AG09319 (cell line): ENCODE data around the gene GEMIN2.
"Not testable (repeated sequence)": the region's sequence is repeated elsewhere in the genome, so short reads cannot be mapped to it uniquely, and the experiment has no call there.

ENCODE experiments used
- DNase-seq: peaks from one replicate; pipeline ENCODE4 v3.0.0-alpha.2; 2010; ENCODE audit warnings: low read depth; ENCODE audit errors: extremely low read depth
- TF ChIP-seq, protein P1 (sequence below): IDR thresholded peaks from 2 replicates; pipeline ENCODE4 v1.5.1; 2011; ENCODE audit warnings: low read depth, mild to moderate bottlenecking, inconsistent platforms, low read length, moderate library complexity

Gene GEMIN2

GRCh38 chr14:39182770-39183684, 68.9 kb downstream of the GEMIN2 start:
- no peak for DNase-seq
- TF ChIP-seq, protein P1, sequence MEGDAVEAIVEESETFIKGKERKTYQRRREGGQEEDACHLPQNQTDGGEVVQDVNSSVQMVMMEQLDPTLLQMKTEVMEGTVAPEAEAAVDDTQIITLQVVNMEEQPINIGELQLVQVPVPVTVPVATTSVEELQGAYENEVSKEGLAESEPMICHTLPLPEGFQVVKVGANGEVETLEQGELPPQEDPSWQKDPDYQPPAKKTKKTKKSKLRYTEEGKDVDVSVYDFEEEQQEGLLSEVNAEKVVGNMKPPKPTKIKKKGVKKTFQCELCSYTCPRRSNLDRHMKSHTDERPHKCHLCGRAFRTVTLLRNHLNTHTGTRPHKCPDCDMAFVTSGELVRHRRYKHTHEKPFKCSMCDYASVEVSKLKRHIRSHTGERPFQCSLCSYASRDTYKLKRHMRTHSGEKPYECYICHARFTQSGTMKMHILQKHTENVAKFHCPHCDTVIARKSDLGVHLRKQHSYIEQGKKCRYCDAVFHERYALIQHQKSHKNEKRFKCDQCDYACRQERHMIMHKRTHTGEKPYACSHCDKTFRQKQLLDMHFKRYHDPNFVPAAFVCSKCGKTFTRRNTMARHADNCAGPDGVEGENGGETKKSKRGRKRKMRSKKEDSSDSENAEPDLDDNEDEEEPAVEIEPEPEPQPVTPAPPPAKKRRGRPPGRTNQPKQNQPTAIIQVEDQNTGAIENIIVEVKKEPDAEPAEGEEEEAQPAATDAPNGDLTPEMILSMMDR = no peak

DNA sequence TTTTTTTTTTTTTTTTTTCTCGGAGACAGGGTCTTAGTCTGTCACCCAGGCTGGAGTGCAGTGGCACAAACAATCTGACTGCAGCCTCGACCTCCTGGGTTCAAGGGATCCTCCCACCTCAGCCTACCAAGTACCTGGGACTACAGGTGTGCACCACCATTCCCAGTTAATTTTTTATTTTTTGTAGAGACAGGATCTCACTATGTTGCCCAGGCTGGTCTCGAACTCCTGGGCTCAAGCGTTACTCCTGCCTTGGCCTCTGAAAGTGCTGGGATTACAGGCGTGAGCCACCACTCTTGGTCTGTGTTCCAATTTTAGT, 69.5 kb downstream of the GEMIN2 start:
- DNase-seq = not testable (repeated sequence)

GRCh38 chr14:39184628-39185255, 70.6 kb downstream of the GEMIN2 start:
- TF ChIP-seq, protein P1 = no peak
- no peak for DNase-seq

DNA sequence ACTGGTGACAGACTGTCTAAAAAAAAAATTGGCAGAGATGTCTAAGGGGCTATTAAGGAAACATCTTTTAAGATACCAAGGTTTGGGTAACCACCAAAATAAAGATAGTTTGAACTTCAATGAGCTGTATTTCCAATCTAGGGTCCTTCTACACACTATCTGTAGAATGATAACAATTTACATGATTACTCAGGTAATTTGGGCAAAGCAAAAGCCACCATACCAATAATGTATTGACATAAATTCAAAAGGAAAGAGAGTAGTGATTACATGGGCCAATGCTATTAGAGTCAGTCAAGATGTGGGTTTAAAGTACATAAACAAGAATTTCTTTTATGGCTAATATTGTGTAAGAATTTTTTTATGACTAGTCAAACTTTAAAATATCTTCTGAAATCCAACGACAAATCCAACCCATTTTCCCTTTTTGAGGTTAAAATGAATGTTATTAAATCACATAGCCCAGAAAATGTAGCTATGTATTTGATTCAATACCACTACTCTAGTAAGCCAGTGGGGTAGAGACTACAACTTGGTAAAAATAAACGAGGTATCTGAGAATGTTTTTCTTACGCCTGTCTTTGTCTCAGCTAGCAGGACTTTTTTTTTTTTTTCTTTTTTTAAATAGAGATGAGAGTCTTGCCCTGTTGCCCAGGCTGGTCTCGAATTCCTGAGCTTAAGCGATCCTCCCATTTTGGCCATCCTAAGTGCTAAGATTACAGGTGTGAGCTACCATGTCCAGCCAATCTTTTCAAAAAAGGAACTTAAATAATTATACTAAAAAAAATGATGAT, 71.3 kb downstream of the GEMIN2 start:
- no peak for DNase-seq
- TF ChIP-seq, protein P1 = no peak
